IPS DF 4.7 (cell line): Measurements from ENCODE around the gene THSD7B.

Experiments
- DNase-seq: peaks from one replicate; pipeline ENCODE4 v3.0.0-alpha.2; 2013; ENCODE audit warnings: low spot score; ENCODE audit errors: extremely low read depth

The THSD7B gene

DNA sequence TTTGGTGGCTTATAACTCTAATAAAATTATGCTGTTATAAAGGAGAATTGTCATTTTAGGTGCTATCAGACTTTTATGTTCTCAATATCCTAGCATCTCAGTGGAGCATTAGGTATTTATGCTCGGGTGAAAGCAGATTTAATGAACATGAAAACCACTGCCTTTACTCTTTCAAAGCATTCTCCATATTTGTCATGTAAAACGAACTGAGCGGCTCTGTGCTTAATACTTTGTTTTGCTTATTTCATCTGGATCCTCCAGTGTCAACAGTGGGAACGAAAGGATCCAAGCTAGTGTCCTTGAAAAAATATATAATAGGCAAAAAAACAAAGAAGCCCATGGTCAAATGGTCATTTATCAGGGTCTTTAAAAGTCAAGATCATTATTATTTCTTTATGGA, 53.5 kb downstream of the THSD7B start:
- DNase-seq: no peak

DNA sequence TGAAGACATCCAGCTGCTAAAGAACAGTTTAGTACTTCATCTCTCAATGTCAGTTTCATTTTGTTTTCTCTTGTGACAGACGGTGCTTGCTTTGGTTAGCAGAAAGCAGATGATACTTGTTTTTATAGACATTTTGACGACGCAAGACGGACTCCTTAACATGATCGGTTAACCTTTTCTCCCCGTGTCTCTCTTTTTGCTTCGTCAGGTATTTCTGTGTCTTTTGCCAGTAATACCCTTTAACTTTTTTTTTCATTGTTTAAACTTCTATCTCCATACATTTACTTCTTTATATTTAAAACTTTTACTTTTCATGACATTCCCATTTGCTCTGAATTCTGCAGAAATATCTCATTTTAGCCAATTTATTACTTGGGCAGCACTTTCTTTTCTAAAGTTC, 57.9 kb downstream of the THSD7B start:
- no peak for DNase-seq

DNA sequence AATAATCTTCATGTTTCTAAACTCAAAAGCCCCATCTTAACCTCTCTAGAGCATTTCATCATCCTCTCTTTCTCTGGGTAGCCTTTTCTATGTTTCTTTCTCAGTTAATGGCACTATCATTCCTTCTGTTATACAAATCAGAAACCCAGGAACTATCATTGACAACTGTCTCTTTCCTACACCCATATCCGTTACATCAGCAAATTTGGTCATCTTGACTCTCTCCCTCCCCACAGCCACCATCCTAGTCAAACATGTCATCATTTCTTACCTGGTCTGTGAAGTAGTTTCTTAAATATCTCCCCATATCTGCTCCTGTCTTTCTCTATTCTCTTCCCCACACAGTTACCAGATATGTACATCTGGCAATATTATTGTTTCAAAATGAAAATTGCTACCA, 62.8 kb downstream of the THSD7B start:
- DNase-seq: no peak

DNA sequence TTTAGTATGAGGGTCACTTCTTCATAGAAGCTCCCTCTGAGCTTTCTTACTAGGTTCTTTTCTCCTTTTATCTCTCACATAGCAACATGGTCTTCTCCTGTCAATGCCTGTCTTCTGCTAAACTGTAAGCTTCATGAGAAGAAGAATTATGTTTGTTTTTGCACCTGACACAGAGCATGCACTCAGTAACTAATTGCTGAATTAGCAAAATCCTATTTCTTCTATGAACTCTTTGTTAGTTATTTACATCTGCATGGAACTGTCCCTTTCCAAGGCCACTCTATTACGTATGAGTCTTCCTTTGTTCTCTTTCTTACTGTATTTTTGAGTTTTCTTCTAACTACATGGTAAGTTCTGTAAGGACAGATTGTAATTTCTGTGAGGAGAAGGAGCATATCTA, 63.4 kb downstream of the THSD7B start:
- no peak for DNase-seq

DNA sequence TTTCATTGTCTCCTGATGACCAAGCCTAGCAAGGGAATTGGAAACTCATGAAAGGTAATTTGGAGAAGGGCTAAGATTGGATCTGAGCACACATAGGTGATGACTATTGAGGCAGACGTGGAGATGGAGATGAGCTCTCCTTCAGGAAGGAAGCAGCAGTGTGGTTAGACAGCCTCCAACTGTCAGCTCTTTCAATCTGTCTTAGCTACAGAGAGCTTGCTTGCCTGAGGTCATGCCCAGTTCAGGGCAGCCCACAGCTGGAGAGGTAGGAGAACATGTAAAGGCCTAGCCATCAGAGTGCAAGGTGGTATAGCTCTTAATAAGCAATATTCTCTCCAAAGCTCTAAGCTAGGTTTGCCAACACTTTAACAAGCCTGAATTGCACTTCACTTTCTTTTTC, 79.2 kb downstream of the THSD7B start:
- DNase-seq: no peak

DNA sequence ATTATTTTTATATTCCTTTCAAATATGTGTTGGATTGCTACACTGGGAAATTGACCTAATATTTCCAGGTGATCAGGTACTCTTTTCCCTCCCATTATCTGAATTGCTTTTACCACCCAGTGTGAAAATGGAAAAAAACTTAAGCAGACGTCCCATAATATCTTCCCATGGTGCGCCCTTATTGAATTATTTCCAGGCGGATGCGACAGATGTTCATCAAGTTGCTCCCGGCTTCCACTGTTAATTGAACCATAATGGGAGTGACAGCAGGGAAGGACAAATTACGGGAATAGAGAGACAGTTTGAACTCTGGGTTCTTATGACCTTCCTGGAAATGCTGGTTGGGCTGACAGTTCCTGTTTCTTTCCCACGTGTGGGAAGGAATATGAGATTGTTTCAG, 93.3 kb downstream of the THSD7B start:
- DNase-seq: no peak

DNA sequence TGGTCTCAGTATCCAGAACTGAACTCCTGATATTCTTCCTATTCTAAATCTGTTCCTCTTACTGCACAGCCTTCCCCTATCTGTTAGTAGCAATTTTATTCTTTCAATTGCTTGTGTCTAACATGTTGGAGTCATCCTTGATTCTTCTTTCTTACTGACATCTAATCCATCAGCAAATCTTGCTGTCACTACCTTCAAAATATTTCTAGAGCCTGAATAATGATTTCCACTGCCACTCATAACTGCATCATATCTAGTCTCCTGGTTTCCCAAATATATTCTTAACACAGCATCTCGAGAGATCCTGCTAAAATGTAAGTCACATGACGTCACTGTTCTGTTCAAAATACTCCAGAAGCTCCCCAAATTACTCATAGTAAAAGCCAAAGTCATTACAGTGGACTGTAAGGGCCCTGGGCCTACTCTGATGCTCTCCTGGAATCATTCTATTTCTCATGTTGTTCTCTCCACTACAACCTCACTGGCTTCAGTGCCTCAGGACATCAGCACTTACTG, 95.2 kb downstream of the THSD7B start:
- DNase-seq: no peak

DNA sequence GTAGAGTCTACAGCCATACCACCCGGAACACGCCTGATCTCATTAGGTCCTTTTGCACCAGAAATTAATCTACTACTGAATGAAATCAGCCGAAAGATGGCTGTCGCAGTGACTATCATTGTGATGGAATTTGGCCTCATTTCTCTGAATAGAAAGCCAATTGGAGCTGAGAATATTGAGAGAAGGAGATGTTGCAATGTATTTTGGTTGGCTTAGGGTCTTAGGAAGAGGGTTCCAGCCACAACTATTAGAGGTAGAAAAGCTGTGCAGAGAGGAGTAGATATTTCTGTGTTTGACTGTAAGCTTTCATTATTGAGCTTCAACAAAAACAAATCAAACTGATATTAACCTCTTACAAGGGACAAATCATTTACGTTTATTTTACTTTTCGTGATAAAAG, 98.1 kb downstream of the THSD7B start:
- no peak for DNase-seq

DNA sequence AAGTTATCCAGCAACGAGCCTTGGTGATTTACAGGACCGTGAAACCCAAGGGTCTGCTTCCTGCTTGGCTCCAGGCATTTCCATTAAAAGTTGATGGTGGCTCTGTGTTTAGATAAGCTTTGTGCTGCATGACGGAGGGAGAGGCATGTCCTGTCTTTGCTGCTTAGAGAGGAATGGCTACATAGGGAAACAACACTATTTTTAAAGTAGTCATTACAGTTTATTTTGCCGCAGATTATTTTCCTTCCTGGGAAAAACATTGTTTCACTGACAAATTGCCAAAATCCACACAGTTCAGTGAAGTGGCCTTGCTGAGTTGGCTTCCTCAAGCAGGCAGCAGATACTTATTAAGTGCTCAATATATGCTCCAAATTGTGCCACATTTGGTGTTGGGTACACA, 98.5 kb downstream of the THSD7B start:
- no peak for DNase-seq

DNA sequence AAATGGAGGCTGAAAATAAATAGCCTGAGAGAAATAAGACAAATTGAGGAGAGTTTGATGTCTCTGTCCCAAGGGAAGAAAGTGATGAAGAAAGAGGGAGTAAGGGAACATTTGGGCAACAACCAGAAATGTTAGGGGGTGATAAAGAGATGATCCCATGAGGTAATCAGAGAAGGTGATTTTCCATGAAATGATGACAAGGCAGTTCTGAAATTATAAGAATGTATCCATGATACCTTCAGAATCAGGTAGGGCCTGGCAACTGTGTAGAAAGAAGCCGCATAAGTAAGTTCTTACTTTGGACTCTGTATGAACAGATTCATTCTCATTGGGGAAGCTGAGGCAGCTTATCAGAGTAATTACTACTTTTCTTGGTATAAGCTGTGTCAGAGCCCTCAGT, 106.1 kb downstream of the THSD7B start:
- DNase-seq: no peak

DNA sequence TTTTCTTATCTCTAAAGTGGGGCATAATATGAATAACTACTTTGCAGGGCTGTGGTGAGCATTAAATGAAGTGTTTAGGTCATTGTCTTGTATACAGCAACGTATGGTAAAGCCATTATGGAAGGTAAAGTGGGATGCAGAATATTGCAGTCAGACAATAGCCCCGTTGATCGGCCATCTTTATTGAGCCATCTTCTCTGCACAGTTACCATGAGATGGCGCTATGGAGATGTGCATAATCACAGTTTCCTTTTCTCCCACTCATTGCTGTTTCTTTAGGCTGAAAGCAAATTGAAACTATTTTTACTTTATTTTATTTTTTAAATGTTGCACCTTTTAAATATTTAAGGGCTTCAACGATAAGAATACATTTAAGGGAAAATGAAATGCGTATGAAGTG, 108.9 kb downstream of the THSD7B start:
- peak; percentile 5 for DNase-seq

DNA sequence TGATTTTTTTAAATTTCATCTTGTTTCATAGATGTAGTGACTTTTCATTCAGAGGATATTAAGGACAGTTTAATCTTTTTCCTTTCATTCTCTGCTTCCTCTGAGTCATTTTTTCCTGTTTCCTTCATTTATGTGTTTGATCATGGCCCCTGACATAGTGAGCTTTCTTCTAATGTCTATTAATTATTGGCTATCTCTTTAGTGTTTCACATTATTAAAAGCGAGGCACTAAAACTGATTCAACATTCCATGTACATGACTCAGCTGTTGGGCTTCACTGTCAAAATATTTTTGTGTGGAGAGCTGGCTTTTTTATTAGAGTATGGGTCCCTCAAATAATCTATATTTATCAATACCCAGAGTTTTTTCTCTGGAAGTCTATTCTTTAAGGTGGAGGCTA, 125.8 kb downstream of the THSD7B start:
- no peak for DNase-seq

DNA sequence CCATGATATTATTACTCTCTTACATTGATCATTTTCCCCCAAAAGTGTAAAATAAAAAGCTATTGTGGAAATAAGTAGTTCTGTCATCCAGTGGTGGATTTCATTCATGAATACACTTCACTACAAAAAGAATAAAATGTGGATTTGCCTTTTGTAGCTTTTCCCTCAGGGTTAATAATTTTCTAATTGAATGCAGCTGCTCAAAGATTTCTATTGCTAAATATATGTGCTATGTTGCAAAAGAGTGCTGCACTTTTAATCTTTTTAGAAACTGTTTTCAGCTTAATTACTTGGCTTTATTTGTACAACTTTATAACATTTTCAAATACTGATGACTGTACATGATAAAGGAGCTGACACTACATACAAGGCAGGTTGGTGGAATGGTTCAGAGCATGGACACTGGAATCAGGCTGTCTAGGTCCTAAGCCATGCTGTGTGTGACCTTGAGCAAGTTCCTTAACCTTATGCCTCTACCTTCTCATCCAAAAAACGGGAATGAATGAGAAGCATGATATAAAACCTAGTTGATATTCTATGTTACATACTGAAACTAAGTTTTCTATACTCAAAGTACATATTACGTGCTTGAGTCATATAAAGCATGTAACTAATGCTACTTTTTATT, 128.8 kb downstream of the THSD7B start:
- DNase-seq: no peak

DNA sequence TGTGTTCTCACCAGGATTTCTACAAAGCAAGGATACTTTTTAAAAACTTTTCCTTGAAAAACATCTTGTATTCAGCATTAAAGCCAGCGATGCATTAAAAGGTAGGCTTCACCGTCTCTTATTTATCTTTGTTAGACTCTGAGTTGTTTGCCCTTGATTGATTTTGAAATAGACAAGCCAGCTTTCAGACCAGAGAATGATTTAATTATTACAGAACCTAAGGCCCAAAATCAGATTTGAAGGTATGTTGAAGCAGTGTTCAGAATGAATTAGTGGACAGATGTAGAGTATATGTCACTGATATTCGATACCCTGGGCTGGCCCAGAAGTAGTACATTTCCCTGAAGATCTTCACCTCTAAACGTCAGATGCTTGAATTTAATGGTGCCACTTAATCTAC, 136.4 kb downstream of the THSD7B start:
- no peak for DNase-seq

DNA sequence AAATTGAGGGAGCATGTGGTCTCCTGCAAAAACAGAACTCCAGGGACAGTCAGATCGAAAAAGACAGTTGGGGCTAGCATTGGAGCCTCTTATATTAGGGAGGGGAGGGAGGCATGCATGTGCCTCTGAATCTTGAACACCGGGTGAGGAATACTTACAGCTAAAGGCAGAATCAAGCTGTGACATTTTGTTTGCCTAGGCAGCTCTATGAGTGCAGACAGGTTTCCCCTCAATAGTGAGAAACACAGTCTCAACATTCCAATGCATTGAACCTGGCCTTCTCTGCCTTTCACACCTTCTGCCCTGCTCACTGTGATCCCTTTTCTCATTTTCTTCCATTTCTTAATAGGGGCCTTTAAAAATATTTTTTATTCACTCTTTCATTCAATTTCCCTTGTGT, 140.4 kb downstream of the THSD7B start:
- no peak for DNase-seq

DNA sequence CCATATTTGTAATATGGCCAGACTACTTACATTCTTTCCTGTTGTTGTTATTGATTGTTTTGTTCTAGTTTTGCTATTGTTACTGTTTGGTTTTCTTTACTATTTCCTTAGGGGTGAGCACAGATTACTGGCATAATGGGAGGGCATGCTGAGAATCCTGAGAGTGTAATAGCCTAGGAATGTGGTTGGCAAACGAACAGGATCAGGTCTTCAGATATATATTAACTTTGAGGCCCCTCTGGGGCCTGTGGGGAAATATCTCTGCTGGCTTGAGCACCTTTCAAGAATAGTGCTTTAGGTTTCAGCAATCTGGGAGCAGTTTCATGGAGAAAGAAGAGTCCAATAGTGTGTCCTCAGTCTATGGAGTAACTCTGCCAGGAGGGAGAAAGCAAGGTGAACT, 144.4 kb downstream of the THSD7B start:
- DNase-seq: no peak

DNA sequence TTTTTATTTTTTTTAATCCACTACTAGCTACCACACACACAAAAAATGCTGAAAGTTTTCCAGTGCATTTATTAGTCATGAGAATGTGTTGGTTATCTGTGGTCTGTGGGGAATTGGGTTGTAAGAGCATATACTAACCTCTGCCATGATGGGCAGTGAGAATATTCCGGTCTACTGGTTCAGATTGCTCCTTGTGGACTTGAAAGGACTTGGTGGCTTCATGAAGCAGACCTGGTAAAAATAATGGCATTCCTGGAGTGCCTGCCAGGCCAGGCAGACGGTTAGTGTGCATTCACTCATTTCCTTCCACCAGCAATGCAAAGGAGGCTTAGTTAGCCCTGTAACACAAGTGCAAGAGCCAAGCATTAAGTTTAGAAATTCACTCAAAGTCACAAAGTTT, 150.8 kb downstream of the THSD7B start:
- no peak for DNase-seq

DNA sequence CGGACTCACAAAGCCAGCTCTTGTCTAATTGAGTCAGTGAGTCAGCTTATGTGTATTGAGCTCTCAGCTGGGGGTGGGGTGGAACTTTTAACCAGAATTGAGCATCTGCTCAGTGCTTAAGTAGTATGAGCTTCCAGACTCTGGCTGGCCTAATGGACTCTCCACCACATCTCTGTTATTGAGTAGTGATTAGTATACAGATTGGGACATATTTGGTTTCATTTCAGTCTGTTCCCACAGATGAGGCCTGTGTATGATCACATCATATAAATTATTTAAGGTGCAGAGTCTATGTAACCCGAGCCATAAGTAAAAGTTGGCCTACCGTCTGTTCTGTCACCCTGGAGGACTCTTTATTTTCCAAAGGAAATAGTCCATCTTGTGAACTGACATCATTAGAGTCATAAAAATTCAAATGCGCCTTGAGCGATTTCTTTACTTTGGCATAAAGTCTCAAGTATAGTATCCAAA, 152.1 kb downstream of the THSD7B start:
- DNase-seq: no peak

DNA sequence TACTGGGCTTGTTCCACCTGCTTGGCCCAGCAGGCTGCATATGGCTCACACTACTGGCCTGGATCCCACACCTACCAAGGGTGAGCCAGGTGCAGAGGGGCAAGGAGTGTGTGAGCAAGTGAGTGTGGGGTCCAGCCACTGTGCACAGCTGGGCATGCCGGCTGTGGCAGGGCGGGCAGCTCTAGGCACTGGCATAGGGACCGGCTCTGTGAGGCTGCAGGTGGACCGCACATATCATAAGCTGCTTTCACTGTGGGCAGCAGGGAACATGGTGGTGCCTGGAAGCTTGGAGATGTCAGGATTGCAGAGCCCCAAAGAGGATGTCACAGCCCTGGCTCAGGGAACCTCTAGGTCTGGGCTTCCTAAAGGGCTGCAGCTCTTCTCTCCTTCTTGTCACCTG, 154.3 kb downstream of the THSD7B start:
- no peak for DNase-seq

DNA sequence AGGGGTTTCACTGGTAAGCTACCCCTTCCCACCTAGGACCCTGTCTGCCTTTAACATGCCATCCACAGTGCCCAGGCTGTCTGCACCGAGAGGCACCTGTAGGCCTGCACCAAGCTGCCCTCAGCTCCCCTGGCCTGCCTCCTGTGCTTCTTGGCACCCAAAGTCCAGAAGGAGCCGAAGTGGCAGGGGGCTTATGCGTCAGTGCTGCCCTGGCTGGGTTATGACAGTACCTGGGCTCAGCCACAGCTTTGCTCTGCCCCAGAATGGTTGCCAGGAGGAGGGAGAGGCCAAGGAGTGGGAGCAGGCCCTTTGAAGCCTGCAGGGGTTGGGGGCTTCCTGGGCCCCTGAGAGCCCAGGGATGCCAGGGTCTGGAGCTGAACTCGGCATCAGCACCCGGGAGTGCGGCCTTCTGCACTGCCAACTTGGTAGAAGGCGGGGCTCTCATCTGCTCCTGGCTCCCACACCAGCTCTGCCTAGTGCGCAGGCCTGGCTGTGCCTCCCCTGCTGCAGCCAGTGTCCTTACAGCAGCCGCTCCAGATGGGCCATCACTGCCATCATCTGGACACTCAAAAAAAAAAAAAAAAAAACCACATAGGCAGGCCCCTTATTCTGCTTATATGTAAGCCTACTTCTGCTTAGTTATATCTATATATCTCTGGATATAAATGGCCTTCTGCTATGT, 155.4 kb downstream of the THSD7B start:
- DNase-seq: no peak

DNA sequence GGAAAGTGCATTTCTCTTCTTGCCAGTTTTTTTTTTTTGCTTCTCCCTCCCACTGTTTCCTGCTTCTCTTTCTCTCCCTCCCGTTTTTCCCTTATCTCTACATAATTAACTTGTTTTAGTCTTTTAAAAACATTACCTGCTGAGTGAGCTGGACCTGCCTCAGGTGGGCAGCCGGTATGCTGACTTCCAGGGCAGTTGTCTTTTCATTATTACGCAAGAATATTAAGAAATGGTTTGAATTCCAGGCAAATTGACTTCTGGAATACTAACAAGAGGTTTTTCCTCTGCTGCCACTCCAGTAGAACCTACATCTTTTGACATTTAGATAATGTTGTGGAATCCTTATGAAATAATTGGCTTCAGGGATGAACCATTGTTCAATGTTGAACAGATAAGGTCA, 161.8 kb downstream of the THSD7B start:
- no peak for DNase-seq

DNA sequence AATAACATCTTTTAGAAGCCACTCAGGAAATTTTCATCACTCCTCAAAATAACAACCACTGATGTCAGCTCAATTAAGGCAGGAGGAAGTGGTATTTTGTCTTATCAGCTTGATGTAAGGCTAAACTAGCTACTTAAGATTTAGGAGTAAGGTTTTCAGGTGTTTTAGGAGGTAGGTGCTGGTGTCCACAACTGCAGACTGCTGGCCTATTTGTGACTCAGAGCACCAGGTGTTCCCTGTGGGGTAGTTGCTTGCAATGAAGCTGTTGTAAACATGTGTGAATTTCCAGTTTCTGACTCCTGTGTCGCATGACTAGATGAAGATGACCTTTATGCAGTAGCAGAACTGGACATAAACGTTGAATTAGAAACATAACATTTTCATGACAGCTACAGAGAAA, 164.2 kb downstream of the THSD7B start:
- DNase-seq: no peak

DNA sequence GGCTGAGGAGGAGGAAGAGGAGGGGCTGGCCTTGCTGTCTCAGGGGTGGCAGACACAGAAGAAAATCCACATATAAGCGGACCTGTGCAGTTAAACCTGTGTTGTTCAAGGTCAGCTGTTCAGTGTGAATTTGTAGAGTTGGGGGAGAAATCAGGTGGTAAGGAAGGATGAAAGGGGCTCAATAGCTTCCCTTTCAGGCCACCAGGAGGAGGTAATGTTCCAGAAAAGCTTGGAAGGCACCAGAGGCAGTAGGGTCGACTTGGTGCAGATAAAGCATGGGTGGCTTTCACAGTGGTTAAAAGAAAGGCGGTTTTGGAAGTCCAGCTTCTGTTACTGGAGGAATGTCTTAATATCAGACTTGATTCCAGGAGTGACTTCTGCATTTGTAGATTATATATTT, 167.4 kb downstream of the THSD7B start:
- DNase-seq: no peak
